Measurements from ENCODE around the gene ISCU. TPM values are rescaled to one million over a fixed set of nuclear protein-coding genes. Genes with fewer than 3 reads are reported as not detected.

Gene ISCU
- total and polyA plus RNA-seq, 2 donors (not counting 3 experiments of a cell fraction or from before 2014, with no cell fraction given): 74.8 to 78.6 TPM

DNA sequence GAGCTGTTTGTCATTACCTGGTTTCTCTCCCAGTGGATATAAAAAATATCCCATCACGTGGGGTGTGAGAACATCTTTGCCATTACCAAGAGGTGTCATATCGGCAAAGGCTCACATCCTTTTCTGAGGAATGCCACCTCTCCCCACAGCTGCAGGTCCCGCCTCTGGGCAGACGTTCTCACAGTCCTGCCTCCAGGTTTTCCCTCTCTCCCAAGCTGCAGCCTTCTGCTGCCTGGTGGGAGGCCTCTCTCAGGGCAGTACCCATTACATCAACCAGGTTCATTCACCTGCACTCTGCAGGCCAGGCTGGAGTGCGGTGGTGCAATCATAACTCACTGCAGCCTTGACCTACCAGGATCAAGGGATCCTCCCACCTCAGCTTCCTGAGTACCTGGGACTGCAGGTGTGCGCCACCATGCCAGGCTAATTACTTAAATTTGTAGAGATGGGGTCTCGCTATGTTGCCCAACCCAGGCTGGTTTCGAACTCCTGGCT is 50.4 kb downstream of the ISCU start:
- H3K27me3 ChIP-seq (ENCODE audit: control insufficient read depth in 2 of 2, insufficient read depth in 2 of 2, low read length in 2 of 2): no peaks in the 10 kb centered on the region
- BruUV-seq (replicated peaks): no TSS peak
- no peak overlapping the region for H3K4me3 ChIP-seq (replicated peaks in 1 of 3; ENCODE audit: insufficient read depth in 1 of 3, low read depth in 1 of 3, low read length in 3 of 3)
- peaks cover 3% of the 10 kb centered on the region for H3K4me1 ChIP-seq (ENCODE audit: control insufficient read depth, extremely low read depth, insufficient read depth, low read length)
- no peaks in the 10 kb centered on the region for H3K79me2 ChIP-seq (ENCODE audit: control insufficient read depth, insufficient read depth, low read length)
- no peak overlapping the region for H3K4me2 ChIP-seq (ENCODE audit: insufficient read depth, low read length)
- no peaks in the 10 kb centered on the region for H4K20me1 ChIP-seq (replicated peaks; ENCODE audit: control insufficient read depth, extremely low read depth, insufficient read depth, low read length)
- dilution Hi-C loops (cut with MboI; ENCODE audit: extremely low pct_ligation_motif_present, low sequenced_read_pairs) (no loop called here), intact Hi-C loops (cut with micrococcal nuclease) (loop anchor here (1.0 kb wide), 2 partner anchors 190 to 480 kb away; partner anchors contain the start of gene ALKBH2)
- CTCF ChIA-PET: interaction anchor here (0.6 to 2.1 kb wide), 9 partner anchors 9 to 342 kb away, joined by 3 to 6 read pairs (median 4); partner anchors contain the start of gene ISCU
- H3K36me3 ChIP-seq (ENCODE audit: control insufficient read depth in 2 of 2, extremely low read depth in 1 of 2, insufficient read depth in 2 of 2, low read length in 2 of 2): no peaks in the 10 kb centered on the region
- no peak overlapping the region for H3K9ac ChIP-seq (replicated peaks; ENCODE audit: extremely low read depth, insufficient read depth, low read length)
- TF ChIP-seq, protein P1, sequence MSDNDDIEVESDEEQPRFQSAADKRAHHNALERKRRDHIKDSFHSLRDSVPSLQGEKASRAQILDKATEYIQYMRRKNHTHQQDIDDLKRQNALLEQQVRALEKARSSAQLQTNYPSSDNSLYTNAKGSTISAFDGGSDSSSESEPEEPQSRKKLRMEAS (IDR thresholded peaks at IDR 0.05; ENCODE audit: insufficient read depth, insufficient read length): no peak
- TF ChIP-seq EZH2 (IDR thresholded peaks at IDR 0.05; ENCODE audit: borderline replicate concordance, low read depth, low read length, severe bottlenecking) (no peak), GATA2 (IDR thresholded peaks at IDR 0.05; ENCODE audit: insufficient read depth, insufficient read length, low read depth, low read length) (no peak)
- no peak for DNase-seq (ENCODE audit: low read depth, low spot score)
- H2AFZ ChIP-seq (ENCODE audit: low read depth, low read length): no peak overlapping the region
- FAIRE-seq: no peak
- H3K9me3 ChIP-seq (replicated peaks; ENCODE audit: control insufficient read depth, insufficient read depth, low read length): no peaks in the 10 kb centered on the region
- POLR2A ChIA-PET: no interaction called here
- H3K27ac ChIP-seq (ENCODE audit: insufficient read depth, low read depth, low read length): no peak overlapping the region
- H3K9me1 ChIP-seq (replicated peaks; ENCODE audit: control insufficient read depth, extremely low read depth, insufficient read depth, low read length): no peaks in the 10 kb centered on the region

DNA sequence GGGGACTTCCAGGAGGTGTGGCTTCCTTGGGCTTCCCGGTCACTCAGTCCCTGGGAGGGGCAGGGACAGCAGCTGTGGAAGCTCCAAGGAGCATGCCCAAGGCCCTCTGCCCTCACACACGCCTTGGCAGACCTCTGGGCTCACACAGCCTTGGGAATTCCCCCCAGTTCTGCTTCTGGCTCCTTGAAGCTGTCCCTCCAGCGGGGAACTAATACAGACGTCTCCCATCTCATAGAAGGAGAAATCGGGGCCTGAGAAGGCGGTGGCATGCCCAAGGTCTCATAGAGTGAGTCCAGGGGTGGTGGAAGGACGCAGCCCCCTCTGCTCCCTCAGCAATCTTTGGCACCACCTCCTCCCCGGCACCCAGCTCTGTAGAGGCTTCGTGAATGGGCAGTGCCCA is 51.2 kb downstream of the ISCU start:
- Histone ChIP-seq H4K20me1 (replicated peaks; ENCODE audit: control insufficient read depth, extremely low read depth, insufficient read depth, low read length) (no peaks in the 10 kb centered on the region), H3K9me3 (replicated peaks; ENCODE audit: control insufficient read depth, insufficient read depth, low read length) (no peaks in the 10 kb centered on the region), H3K4me3 (replicated peaks in 1 of 3; ENCODE audit: insufficient read depth in 1 of 3, low read depth in 1 of 3, low read length in 3 of 3) (no peak overlapping the region), H3K4me1 (ENCODE audit: control insufficient read depth, extremely low read depth, insufficient read depth, low read length) (peaks cover 3% of the 10 kb centered on the region), H3K9ac (replicated peaks; ENCODE audit: extremely low read depth, insufficient read depth, low read length) (no peak overlapping the region), H3K4me2 (ENCODE audit: insufficient read depth, low read length) (no peak overlapping the region), H3K27me3 (ENCODE audit: control insufficient read depth in 2 of 2, insufficient read depth in 2 of 2, low read length in 2 of 2) (no peaks in the 10 kb centered on the region), H3K27ac (ENCODE audit: insufficient read depth, low read depth, low read length) (no peak overlapping the region), H3K9me1 (replicated peaks; ENCODE audit: control insufficient read depth, extremely low read depth, insufficient read depth, low read length) (no peaks in the 10 kb centered on the region), H3K36me3 (ENCODE audit: control insufficient read depth in 2 of 2, extremely low read depth in 1 of 2, insufficient read depth in 2 of 2, low read length in 2 of 2) (no peaks in the 10 kb centered on the region), H2AFZ (ENCODE audit: low read depth, low read length) (no peak overlapping the region), H3K79me2 (ENCODE audit: control insufficient read depth, insufficient read depth, low read length) (no peaks in the 10 kb centered on the region)
- FAIRE-seq (no peak), DNase-seq (ENCODE audit: low read depth, low spot score) (no peak)
- ChIA-PET CTCF (interaction anchor here (1.2 to 6.3 kb wide), 4 partner anchors 9 to 45 kb away, joined by 3 to 86 read pairs (median 4); no protein-coding TSS in a partner anchor), POLR2A (no interaction called here)
- BruUV-seq (replicated peaks): no TSS peak
- TF ChIP-seq MYC (IDR thresholded peaks at IDR 0.05; ENCODE audit: low read depth, low read length) (no peak), EZH2 (IDR thresholded peaks at IDR 0.05; ENCODE audit: borderline replicate concordance, low read depth, low read length, severe bottlenecking) (no peak), POLR2AphosphoS5 (IDR thresholded peaks at IDR 0.05; ENCODE audit: insufficient read depth, low read depth, low read length) (no peak), POLR2A (IDR thresholded peaks at IDR 0.05; ENCODE audit: low read depth, low read length) (no peak), JUN (IDR thresholded peaks at IDR 0.05; ENCODE audit: borderline replicate concordance, insufficient read depth, insufficient read length, low read depth) (no peak), GATA2 (IDR thresholded peaks at IDR 0.05; ENCODE audit: insufficient read depth, insufficient read length, low read depth, low read length) (no peak), FOS (IDR thresholded peaks at IDR 0.05; ENCODE audit: borderline replicate concordance, insufficient read depth, low read length) (no peak)
- TF ChIP-seq, protein P1 (IDR thresholded peaks at IDR 0.05; ENCODE audit: insufficient read depth, insufficient read length): no peak
- dilution Hi-C loops (cut with MboI; ENCODE audit: extremely low pct_ligation_motif_present, low sequenced_read_pairs) (no loop called here), intact Hi-C loops (cut with micrococcal nuclease) (no loop called here)
